D341Med (cell line): ENCODE results near the gene CDH23.

Experiments
- DNase-seq: peaks from one replicate; pipeline ENCODE4 v3.0.0; 2012; ENCODE audit warnings: low spot score

Gene CDH23

DNA sequence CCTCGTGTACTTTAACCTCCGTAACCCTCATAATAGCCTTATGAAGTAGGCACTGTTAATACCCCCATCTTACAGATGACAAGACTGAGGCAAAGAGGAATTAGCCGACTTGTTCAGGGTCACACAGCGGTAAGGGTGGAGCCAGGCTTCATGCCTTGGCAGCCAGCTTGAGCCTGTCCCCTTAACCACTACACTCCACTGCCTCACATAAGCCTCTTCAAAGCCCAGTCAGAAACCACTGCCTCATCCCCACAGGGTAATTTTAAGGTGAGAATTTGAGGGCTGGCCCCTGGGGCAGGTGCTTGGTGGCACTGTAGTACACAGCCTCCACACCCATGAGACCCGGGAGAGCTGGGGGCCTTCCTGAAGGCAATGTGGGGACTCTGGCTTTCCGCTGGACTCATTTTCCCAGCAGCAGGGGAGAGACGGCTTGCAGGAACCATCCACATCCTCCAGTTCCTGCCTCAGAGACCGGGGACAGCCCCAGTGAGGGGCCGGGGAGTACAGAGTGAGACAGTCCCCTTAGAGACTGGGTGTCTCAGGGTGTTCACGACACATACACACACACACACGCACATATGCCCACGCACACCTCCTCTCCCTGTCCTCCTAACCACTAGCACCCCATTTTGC is 330.5 kb downstream of the CDH23 start:
- no peak for DNase-seq

DNA sequence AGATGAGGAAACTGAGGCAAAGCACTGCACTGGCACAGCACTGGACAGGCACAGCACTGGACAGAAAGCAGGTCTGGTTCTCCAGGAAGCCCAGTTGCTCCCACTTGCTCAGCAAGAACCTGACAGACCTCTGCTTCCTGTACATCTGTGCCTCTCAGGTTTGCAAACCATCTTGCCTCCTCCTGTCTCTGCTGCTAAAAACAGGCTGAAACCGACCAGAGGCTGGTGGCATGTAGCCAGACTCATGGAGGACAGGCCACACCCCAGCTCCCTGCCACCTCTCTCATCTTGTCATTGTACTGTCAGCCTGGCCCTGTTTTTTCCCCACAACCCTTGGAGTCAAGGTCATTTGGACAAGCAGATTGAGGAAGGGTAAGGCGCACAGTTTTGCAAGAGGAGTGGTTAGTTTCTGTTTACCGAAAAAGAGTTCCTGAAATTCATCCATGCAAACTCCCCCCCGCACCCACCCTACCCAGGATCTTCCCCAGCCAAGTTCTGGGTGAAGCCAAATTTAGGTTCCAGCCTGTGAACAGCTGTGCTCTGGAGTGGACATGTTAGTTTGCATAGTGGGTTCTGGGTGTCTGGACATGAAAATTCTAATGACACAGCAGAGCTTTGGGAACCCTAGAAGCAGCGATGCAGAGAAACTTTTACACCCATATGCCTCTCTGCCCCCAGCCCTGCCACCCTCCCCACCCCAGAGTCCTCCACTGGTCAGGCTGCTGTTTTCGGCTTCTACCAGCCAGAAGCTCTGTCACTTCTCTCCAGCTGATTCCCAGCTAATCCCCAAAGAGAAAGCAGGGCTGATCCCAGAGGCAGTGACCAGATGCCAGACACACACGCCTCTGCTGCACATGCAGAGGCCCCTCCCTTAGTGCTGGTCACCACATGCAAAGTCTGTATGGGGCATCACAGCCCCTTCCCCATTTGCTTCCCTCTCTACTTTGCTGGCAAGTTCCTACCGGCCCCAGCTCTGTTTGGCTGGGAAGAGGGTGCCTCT is 331.3 kb downstream of the CDH23 start:
- DNase-seq = peak; percentile 41

DNA sequence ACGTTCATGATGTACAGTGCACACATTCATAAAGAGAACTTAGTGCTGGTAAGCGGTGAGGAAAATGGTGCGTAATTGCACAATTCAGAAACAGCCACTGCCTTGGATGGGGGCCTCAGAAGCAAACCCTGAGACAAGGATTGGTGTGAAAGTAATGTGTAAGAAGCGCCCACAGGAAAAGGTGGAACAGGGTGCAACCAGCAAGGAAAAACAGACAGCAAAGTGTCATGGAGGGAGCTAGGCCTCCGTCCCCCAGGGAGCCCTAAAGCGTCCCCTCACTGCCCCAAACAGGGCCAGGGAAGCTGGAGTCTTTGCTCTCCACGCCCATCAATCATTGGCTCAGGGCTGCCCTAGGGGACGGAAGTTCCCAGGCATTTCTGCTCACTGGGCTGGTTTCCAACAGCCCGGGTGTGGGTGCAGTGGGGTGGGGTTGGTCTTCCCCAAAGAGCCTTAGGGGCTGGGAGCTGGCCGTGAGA is 332.5 kb downstream of the CDH23 start:
- no peak for DNase-seq

DNA sequence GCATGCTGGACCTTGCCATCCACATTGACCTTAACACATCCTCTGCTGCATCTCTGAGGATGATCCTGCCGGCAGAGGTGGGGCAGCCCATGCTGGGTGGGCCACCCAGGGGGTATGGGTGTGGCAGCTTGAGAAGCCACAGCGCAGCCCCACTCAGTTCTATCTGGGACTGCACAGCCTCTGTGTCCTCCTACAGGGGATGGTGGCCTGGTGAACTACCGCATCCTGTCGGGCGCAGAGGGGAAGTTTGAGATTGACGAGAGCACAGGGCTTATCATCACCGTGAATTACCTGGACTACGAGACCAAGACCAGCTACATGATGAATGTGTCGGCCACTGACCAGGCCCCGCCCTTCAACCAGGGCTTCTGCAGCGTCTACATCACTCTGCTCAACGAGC is 335.1 kb downstream of the CDH23 start:
- DNase-seq = no peak

DNA sequence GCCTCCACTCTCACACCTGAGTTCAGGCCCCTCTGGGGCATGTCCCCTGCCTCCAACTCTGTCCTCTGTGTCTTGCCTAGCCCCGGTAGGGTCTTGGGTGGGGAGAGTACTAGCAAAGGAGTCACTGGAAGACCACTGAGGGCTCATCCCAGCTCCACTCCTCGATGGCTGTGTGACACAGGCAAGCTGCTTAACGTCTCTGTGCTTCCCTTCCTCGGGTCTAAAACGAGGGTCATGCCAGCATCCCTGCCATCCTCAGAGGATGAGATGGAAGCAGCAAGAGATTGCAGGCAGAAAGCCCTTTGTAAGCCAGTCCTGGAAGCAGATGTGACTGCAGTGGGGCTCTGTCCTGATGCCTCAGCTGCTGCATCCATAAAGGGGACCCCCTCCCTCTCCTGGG is 338.1 kb downstream of the CDH23 start:
- no peak for DNase-seq

DNA sequence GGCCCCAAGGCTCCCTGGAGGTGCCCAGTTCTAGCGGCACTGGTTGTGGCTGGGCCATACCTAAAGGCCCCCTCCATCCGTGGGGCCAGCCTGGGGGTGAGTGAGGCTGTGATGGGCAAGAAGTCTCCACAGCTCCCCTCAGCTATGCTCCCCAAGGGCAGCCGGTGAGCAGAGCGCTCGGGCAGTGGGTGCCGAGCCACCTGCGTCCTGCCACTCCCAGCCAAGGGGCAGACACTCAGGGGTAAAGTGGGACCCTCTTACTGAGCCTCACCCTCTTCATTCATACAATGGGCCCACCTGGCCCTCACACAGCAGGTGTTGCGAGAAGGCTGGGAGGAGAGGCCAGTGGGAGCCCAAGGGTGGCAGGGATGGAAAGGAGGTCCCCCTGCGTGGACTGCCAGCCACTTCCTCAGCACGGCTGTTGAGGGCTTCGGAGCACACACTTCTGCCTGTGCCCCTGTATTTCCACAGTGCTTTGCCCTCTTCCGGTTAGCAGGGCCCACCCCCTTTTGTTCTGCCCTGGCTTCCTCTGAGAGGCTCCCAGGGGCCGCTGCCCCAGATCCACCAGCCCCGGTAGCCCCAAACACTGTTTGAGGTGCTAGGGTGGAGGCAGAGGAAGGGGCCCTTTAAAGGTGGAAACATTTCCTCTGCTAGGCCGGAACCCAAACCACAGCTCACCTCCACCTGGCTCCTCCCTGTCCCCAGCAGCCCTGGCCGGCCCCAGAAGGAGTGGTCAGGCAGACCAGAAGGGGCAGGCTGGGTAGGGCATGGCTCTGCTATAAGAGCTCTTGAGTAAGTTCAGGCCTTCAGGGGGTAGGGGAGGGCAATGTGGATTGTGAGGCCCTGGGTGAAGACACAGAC is 339.2 kb downstream of the CDH23 start:
- no peak for DNase-seq

DNA sequence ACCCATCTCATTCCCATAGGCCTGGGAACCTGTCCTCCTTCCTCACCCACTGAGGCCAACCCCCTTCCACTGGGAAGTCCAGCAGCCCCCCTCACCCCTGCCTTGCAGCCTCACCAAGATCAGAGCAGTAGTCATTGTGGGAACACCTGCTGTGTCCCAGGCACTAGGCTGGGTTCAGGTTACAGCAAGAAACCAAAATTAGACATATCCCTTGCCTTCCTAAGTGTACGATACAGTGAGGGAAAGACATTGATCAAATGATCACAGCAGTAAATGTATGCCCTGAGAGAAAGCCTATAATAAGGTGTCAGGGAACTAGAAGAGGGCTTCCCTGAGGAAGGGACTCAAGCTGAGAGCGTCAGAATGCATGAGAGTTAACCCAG is 339.8 kb downstream of the CDH23 start:
- DNase-seq = no peak

DNA sequence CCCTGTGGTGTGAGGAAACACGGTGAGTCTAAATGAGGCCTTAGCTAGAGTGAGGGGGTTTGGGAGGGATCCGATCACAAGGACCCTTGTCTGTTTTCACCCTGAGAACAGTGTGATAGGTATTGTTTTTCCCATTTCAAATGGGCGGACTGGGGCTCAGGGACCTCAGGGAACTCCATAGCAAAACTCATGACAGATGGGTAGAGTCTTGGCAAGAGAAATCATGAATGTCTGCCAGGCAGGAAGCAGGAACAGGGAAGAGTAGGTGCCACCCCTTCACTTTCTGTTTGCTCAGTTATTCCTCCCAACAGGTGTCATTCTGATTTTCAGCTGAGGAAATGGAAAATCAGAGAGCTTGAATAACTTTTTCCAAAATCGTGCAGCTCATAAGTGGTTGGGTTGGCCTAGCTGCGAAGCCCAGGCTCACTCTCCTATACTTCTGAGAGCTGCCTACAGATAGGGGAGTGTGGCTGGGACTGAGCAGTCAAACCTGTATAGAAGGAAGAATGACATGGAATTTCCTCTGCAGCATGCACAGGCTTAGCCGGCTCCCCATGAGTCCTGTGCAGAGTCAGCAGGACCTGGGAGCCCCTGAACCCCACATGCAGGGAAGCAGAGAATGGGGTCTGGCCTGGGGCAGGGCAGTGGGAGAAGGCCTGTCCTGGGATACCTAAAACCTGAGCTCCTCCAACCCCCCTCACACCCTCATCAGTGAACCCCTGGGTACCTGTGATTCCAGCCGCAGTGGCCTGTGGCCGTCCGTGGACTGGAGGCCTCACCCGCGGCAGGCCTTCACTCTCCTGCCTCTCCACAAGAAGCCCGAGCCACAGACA is 340.5 kb downstream of the CDH23 start:
- no peak for DNase-seq

DNA sequence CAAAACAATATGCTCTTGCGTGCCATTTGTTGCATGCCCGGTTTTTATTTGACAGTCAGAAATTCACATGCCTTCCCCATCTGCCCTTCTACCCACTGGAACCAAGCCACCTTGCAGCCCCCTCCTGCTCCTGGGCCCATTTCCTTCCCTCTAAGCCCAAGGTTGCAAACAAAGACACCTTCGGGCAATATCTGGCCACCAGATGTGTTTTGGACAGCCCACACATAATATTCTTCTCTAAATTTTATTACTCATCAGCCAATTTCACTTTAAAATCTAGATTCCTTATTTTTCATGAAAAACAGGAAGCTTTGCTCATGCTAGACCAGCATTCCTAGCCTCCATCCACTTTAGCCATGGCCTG is 341.1 kb downstream of the CDH23 start:
- no peak for DNase-seq

DNA sequence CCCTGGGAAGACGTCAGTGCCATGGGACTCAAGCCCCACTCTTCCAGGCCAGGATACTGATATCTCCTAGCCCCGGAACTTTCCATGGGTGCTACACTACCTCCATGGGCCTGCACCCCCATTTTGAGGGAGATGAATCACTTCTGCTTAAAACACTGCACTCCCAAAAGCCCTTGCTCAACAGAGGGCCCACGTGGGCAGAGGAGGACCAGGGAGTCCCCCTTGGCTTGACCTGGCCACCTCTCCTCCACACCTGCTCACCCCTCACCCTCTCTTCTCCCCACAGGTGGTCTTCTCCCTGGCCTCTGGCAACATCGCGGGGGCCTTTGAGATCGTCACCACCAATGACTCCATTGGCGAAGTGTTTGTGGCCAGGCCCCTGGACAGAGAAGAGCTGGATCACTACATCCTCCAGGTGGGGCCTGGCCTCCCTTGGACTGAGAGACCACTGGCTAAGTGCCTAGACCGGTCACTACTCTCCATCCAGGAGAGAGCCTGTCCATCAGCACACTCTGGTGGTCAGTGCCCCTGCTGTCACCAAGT is 342.7 kb downstream of the CDH23 start:
- DNase-seq = no peak

DNA sequence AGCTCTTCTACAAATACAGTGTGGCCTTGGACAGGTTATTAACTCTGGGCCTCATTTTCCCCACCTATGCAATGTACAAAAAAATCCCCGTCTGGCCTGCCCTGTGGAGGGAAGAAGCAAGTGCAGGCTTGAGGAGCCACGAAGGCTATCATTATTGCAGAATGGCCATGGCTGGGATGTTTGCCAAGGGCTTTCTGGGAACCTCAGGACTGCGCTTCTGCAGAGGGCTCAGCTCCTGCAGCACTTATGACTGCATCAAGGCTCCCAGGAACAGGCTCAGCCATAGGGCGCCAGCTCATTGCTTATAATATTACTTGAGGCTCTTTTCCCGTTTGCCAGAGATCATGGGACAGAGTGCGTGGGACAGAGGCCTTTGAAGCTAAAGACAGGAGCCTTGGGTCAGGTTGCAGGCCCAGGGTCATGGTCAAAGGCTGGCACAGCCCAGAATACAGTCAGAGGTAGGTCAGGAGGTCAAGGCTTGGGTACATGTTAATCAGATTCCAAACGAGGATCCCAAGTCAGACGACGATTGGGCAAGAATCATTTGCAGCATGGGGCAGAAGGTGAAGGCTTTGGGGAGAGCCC is 343.4 kb downstream of the CDH23 start:
- no peak for DNase-seq

DNA sequence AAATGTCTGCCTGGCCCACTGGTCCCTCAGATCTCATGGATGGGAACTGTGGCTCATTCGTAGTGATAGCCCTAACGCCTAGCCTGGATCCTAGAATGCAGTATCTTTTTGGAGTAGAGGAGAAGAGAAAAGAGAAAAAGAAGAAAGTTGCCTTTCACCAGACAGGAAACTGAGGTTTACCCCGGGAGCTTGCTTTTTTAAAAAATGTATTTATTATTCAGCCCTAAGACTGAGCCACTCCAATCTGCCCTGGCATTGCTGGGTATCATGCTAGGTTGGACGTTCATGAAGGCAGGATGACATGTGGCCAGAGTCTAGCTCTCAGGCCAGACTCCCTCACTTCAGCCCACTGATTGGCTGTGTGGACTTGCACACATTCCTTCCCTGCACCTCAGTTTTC is 344.3 kb downstream of the CDH23 start:
- DNase-seq = no peak

DNA sequence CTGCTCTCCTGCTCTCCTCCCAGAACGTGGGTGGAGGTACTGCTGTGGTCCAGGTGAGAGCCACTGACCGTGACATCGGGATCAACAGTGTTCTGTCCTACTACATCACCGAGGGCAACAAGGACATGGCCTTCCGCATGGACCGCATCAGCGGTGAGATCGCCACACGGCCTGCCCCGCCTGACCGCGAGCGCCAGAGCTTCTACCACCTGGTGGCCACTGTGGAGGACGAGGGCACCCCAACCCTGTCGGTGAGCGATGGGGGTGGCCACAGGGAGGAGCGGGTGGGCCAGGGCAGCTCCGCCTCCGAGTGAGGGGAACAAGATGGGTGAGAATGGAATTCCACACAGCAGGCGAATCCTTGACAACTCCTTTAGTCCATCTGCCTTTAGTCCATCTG is 345.0 kb downstream of the CDH23 start:
- no peak for DNase-seq

DNA sequence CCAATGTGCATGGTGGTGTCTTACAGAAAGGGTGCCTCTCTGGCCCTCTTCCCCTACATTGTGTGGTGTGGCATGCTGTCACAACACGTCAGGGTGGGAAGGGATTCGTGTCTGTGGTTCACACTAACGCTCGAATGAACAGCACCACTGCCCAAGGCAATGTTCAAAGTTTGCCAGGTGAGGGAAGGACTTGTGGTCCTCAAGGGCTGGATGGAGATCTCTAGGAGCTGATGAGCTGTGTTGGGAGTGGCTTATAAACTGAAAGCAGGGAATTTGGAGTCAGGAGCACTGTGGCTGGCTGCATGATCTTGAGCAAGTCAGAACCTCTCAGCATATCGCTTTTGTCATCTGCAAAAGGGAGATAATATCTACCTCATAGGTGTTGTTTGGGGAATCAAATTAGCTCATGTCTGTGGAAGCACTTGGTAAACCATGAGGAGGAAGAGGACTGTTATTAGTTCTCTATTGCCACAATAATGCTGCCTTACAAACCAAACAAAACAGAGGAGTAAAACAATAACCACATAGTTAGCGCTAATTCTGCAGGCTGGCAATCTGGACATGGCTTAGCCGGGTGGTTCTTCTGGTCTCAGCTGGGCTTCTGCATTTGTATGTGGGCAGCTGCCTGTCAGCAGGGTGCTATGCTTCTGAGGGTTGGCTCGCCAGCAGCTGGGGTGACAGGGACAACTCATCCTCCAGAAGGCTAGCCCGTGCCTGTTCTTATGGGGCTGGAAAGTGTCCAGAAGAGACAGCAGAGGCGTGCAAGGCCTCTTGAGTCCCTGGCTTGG is 345.8 kb downstream of the CDH23 start:
- DNase-seq = no peak

DNA sequence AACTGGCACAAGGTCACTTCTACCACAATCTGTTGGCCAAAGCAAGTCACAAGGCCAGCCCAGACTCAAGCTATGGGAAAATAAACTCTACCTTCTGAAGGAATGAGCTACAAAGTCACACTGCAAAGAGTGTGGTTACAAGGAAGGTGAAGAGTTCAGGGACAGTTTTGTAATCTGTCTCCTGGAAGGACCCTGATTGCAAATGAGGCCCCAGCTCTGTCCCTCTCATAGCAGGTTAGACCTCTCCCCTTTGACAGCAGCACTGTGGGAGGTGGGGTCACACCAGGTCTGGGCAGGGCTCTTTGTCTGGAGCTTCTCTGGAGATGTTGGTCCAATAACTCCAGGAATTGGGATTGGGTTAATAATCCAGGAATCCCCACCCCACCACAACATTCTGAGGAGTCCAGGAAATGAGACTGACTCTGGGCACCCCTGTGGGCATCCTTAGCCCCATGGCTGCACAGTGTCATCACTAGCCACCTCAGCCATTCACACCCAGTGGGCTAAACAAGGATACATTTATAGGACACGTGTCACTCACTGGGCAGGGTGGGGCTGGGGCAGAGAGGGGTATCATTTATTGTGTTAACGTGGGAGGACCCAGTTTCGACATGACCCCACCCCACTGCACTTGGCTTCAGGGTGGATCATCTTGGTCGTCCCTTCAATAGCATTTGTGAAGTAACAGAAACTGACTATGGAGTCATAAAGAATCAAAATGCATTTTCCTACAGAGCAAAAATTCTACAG is 346.5 kb downstream of the CDH23 start:
- DNase-seq = no peak

DNA sequence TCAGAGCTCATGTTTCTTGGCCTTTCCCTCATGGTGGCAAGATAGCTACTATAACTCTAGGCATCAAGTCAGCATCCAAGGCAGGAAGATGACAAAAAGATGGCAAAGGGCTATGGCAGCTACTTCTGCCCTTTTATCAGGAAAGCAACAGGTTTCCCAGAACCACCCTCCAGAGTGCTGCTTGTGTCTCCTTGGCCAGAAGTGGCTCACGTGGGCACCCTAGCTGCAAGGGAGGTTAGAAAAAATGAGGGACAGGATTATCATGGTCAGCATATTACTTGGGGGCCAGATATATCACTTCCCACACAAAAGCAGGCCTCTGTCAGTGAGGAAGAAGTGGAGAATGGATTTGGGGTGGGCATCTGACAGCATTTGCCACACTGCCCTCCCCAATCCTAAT is 347.1 kb downstream of the CDH23 start:
- DNase-seq = no peak

DNA sequence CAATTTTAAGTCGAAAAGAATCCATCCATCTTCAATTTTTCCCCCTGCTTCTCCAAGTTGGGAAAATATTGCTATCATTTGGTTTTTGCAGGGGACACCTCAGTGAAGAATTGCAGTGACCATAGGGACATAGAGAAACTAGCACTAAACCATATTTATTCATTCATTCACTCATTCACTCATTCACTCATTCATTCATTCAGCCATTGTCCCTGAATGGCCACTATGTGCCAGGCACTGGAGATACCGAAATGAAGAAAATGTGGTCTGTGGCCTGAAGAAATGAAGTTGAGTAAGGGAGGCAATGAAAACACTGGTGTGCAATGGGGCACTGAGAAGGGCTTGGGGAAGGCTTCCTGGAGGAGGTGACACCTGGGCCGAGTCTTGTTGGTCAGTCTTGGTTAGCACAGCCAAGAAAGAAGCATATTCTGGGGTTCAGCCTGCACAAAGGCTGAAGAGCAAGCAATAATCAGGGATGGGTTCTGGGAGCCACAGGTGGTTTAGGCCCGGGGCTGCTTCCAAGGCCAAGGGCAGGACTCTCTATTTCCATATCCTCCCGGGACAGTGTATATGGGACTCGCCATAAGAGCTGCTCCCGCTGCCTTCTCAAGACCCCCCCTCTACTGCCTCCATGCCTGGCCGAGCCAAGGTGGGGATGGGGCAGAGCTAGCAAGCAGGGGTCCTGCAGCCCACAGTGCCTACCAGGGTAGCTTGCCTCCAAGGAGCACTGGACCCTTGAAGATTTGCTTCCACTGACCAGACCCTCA is 348.4 kb downstream of the CDH23 start:
- DNase-seq = no peak

DNA sequence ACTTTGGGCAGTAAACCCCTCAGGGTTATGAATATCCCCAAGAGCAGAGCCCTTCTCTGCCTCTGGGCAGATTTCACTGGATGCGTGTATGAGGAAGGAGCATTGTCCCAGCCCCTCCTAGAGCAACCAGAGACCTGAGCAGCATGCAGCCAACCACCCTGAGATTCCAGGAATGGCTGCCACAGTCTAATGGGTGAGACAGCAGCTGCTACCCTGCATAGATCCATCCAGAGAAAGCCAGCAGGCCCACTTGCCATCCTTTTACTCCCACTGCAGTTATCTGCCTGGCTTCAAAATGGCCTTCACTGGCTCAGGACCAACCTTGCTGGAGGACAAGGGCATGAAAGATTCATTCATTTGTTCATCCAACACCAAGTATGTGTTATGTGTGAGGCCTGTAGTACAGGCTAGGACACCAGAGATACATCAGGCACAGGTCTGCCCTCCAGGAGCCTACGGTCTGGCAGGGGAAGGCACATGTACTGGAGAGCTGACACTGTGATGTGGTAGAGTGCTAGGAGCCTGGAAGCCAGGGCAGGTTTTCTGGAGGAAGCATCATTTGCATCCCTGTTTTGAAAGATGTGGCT is 349.0 kb downstream of the CDH23 start:
- DNase-seq = no peak
